ENCODE results near the gene RNASE1.
"Not testable (repeated sequence)": the region's sequence is repeated elsewhere in the genome, so short reads cannot be mapped to it uniquely, and the experiment has no call there.

RNASE1 gene

GRCh38 chr14:20823859-20824258 is 21.2 kb upstream of the RNASE1 start:
- FAIRE-seq = no peak
- no peak for DNase-seq (ENCODE audit: insufficient read length)
- TF ChIP-seq POLR2A (IDR thresholded peaks at IDR 0.05; ENCODE audit: low read depth, low read length) = no peak
- no peak for TF ChIP-seq POLR2AphosphoS5 (IDR thresholded peaks at IDR 0.05; ENCODE audit: low read depth, low read length)
- no peak for TF ChIP-seq TAF1 (IDR thresholded peaks at IDR 0.05; ENCODE audit: borderline replicate concordance, low read depth, low read length)

- not testable (repeated sequence) for DNase-seq (ENCODE audit: insufficient read length); FAIRE-seq
Measured at GRCh38 chr14:20821521-20822108, 19.0 kb upstream of the RNASE1 start.

GRCh38 chr14:20820063-20820904 is 17.6 kb upstream of the RNASE1 start:
- TF ChIP-seq POLR2AphosphoS5 (IDR thresholded peaks at IDR 0.05; ENCODE audit: low read depth, low read length) (no peak), TAF1 (IDR thresholded peaks at IDR 0.05; ENCODE audit: borderline replicate concordance, low read depth, low read length) (no peak), POLR2A (IDR thresholded peaks at IDR 0.05; ENCODE audit: low read depth, low read length) (no peak)
- DNase-seq (ENCODE audit: insufficient read length) (no peak), FAIRE-seq (no peak)

GRCh38 chr14:20818861-20819260 is 16.2 kb upstream of the RNASE1 start:
- no peak for FAIRE-seq
- no peak for DNase-seq (ENCODE audit: insufficient read length)
- TF ChIP-seq POLR2AphosphoS5 (IDR thresholded peaks at IDR 0.05; ENCODE audit: low read depth, low read length) (no peak), TAF1 (IDR thresholded peaks at IDR 0.05; ENCODE audit: borderline replicate concordance, low read depth, low read length) (no peak), POLR2A (IDR thresholded peaks at IDR 0.05; ENCODE audit: low read depth, low read length) (no peak)

GRCh38 chr14:20815946-20816345 is 13.3 kb upstream of the RNASE1 start:
- FAIRE-seq; DNase-seq (ENCODE audit: insufficient read length): not testable (repeated sequence)

GRCh38 chr14:20811986-20812975 is 9.6 kb upstream of the RNASE1 start:
- no peak for FAIRE-seq
- TF ChIP-seq TAF1 (IDR thresholded peaks at IDR 0.05; ENCODE audit: borderline replicate concordance, low read depth, low read length) (no peak), POLR2A (IDR thresholded peaks at IDR 0.05; ENCODE audit: low read depth, low read length) (no peak), POLR2AphosphoS5 (IDR thresholded peaks at IDR 0.05; ENCODE audit: low read depth, low read length) (no peak)
- no peak for DNase-seq (ENCODE audit: insufficient read length)

GRCh38 chr14:20809917-20810316 is 7.3 kb upstream of the RNASE1 start:
- DNase-seq (ENCODE audit: insufficient read length) (no peak), FAIRE-seq (no peak)
- TF ChIP-seq TAF1 (IDR thresholded peaks at IDR 0.05; ENCODE audit: borderline replicate concordance, low read depth, low read length) (no peak), POLR2A (IDR thresholded peaks at IDR 0.05; ENCODE audit: low read depth, low read length) (no peak), POLR2AphosphoS5 (IDR thresholded peaks at IDR 0.05; ENCODE audit: low read depth, low read length) (no peak)

- no peak for FAIRE-seq
- DNase-seq (ENCODE audit: insufficient read length) = no peak
- TF ChIP-seq POLR2A (IDR thresholded peaks at IDR 0.05; ENCODE audit: low read depth, low read length) (no peak), POLR2AphosphoS5 (IDR thresholded peaks at IDR 0.05; ENCODE audit: low read depth, low read length) (no peak), TAF1 (IDR thresholded peaks at IDR 0.05; ENCODE audit: borderline replicate concordance, low read depth, low read length) (no peak)
Measured at GRCh38 chr14:20808162-20808483, 5.5 kb upstream of the RNASE1 start.

GRCh38 chr14:20807304-20808161 is 4.9 kb upstream of the RNASE1 start:
- FAIRE-seq = no peak

GRCh38 chr14:20805485-20805884 is 2.8 kb upstream of the RNASE1 start:
- FAIRE-seq = no peak
- TF ChIP-seq POLR2AphosphoS5 (IDR thresholded peaks at IDR 0.05; ENCODE audit: low read depth, low read length) (no peak), TAF1 (IDR thresholded peaks at IDR 0.05; ENCODE audit: borderline replicate concordance, low read depth, low read length) (no peak), POLR2A (IDR thresholded peaks at IDR 0.05; ENCODE audit: low read depth, low read length) (no peak)

More at GRCh38 chr14:20807304-20808161, 4.9 kb upstream of the RNASE1 start:
- DNase-seq (ENCODE audit: insufficient read length) = no peak
- no peak for TF ChIP-seq TAF1 (IDR thresholded peaks at IDR 0.05; ENCODE audit: borderline replicate concordance, low read depth, low read length)
- no peak for TF ChIP-seq POLR2A (IDR thresholded peaks at IDR 0.05; ENCODE audit: low read depth, low read length)
- no peak for TF ChIP-seq POLR2AphosphoS5 (IDR thresholded peaks at IDR 0.05; ENCODE audit: low read depth, low read length)

GRCh38 chr14:20803223-20803622 is 579 bp upstream of the RNASE1 start:
- TF ChIP-seq TAF1 (IDR thresholded peaks at IDR 0.05; ENCODE audit: borderline replicate concordance, low read depth, low read length) = no peak
- TF ChIP-seq POLR2A (IDR thresholded peaks at IDR 0.05; ENCODE audit: low read depth, low read length) = no peak
- no peak for TF ChIP-seq POLR2AphosphoS5 (IDR thresholded peaks at IDR 0.05; ENCODE audit: low read depth, low read length)
- DNase-seq (ENCODE audit: insufficient read length) (no peak), FAIRE-seq (no peak)

More at GRCh38 chr14:20805485-20805884, 2.8 kb upstream of the RNASE1 start:
- no peak for DNase-seq (ENCODE audit: insufficient read length)

Data from GM12892 (cell line).